ENCODE results near the gene TANGO6.

GRCh38 chr16:69078073-69078472, 234.7 kb downstream of the TANGO6 start:
- TF ChIP-seq, protein P1, sequence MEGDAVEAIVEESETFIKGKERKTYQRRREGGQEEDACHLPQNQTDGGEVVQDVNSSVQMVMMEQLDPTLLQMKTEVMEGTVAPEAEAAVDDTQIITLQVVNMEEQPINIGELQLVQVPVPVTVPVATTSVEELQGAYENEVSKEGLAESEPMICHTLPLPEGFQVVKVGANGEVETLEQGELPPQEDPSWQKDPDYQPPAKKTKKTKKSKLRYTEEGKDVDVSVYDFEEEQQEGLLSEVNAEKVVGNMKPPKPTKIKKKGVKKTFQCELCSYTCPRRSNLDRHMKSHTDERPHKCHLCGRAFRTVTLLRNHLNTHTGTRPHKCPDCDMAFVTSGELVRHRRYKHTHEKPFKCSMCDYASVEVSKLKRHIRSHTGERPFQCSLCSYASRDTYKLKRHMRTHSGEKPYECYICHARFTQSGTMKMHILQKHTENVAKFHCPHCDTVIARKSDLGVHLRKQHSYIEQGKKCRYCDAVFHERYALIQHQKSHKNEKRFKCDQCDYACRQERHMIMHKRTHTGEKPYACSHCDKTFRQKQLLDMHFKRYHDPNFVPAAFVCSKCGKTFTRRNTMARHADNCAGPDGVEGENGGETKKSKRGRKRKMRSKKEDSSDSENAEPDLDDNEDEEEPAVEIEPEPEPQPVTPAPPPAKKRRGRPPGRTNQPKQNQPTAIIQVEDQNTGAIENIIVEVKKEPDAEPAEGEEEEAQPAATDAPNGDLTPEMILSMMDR (IDR thresholded peaks at IDR 0.05; ENCODE audit: borderline replicate concordance, extremely low read depth, low read length, poor library complexity, severe bottlenecking), result no peak
- TF ChIP-seq EZH2 (IDR thresholded peaks at IDR 0.05; ENCODE audit: borderline replicate concordance, low read depth, low read length, severe bottlenecking), result no peak

Measured in DND-41 (cell line).